Gastroesophageal sphincter (tissue), 4 donors: Measurements from ENCODE around the gene COL19A1. TPM values are rescaled to one million over a fixed set of nuclear protein-coding genes. Genes with fewer than 3 reads are reported as not detected.

Source experiments
- ATAC-seq: fragments of 150-250 bp; one replicate; pipeline ENCODE4 v1.9.1; 2016; ENCODE audit warnings: mild to moderate bottlenecking, moderate library complexity
- H3K27ac ChIP-seq, 4 donors: fragments of 200-600 bp; sonication (generic) in 3 of 4; 1 replicate in 3 of 4; 2 replicates in 1 of 4; pipeline ENCODE4 v1.5.1; 2016 to 2019
- H3K27me3 ChIP-seq: fragments of 200-600 bp; sonication (generic); one replicate; pipeline ENCODE4 v1.5.1; 2019
- H3K36me3 ChIP-seq, 2 donors: fragments of 200-600 bp; sonication (generic); one replicate each; pipeline ENCODE4 v1.5.1; 2019; ENCODE audit warnings: control low read depth in 1 of 2
- H3K4me1 ChIP-seq, 3 donors: fragments of 200-600 bp; sonication (generic); 1 replicate in 2 of 3; 2 replicates in 1 of 3; pipeline ENCODE4 v1.5.1; 2016 to 2019; ENCODE audit warnings: control low read depth in 2 of 3
- H3K4me3 ChIP-seq, 2 donors: fragments of 200-600 bp; sonication (generic); one replicate each; pipeline ENCODE4 v1.5.1; 2019; ENCODE audit warnings: mild to moderate bottlenecking in 1 of 2, moderate library complexity in 1 of 2
- H3K9me3 ChIP-seq, 3 donors: fragments of 200-600 bp; sonication (generic); one replicate each; pipeline ENCODE4 v1.5.1; 2017 to 2019; ENCODE audit warnings: control low read depth in 2 of 3
- CTCF ChIP-seq, 4 experiments: fragments of 200-600 bp in 2 of 4; fragments of 450-650 bp in 2 of 4; sonication (generic) in 1 of 4; IDR thresholded peaks; one replicate each; pipeline ENCODE4 v1.5.1; 2017 to 2019; ENCODE audit warnings: antibody characterized with exemption in 4 of 4, mild to moderate bottlenecking in 2 of 4, moderate library complexity in 2 of 4
- EP300 ChIP-seq: sonication (generic); formaldehyde crosslinking; IDR thresholded peaks from one replicate; pipeline ENCODE4 v1.6.1; 2017; ENCODE audit warnings: antibody characterized with exemption, mild to moderate bottlenecking
- POLR2A ChIP-seq, 2 donors: fragments of 450-650 bp; IDR thresholded peaks; one replicate each; pipeline ENCODE4 v1.6.1; 2017; ENCODE audit warnings: antibody characterized with exemption in 2 of 2, mild to moderate bottlenecking in 2 of 2, moderate library complexity in 1 of 2
- POLR2AphosphoS5 ChIP-seq: sonication (generic); formaldehyde crosslinking; IDR thresholded peaks from one replicate; pipeline ENCODE4 v1.6.1; 2017; ENCODE audit warnings: antibody characterized with exemption
- WGBS, 2 donors: methylation state at CpG; one replicate each; pipeline ENCODE4 v1.1.5; 2018; ENCODE audit warnings: low coverage in 1 of 2; 5-methylcytosine and 5-hydroxymethylcytosine counted together
- total RNA-seq, 4 donors: library from RNA; depleted of rRNA; stranded (reverse); fragments of >200 nt; gene quantifications; one replicate each; pipeline ENCODE4 v1.1.0, GENCODE V29; 2016

Gene COL19A1
- total RNA-seq, 4 donors from 2014 or later: 3.7 to 15.6 (median 6.5) TPM

- Histone ChIP-seq H3K27ac (no peak overlapping the region), H3K27me3 (no peaks in the 10 kb centered on the region), H3K4me3 (no peak overlapping the region), H3K36me3 (no peaks in the 10 kb centered on the region), H3K4me1 (no peaks in the 10 kb centered on the region), H3K9me3 (no peaks in the 10 kb centered on the region)
- 65 to 78% methylated on average over 2 of the region's 2 CpGs for WGBS, 2 donors
- no peak for TF ChIP-seq POLR2AphosphoS5
- no peak for ATAC-seq
Measured at GRCh38 chr6:70196531-70196930, 330.2 kb downstream of the COL19A1 start.

GRCh38 chr6:70198785-70199184 lies 332.4 kb downstream of the COL19A1 start:
- no peak overlapping the region for H3K27ac ChIP-seq
- H3K27me3 ChIP-seq: no peaks in the 10 kb centered on the region
- WGBS, 2 donors: 48 to 61% methylated on average over 2 of the region's 2 CpGs
- no peaks in the 10 kb centered on the region for H3K36me3 ChIP-seq
- no peak for ATAC-seq
- H3K4me1 ChIP-seq: no peaks in the 10 kb centered on the region
- TF ChIP-seq EP300 (no peak), POLR2A (IDR thresholded peaks at IDR 0.05) (no peak), CTCF (IDR thresholded peaks at IDR 0.05) (no peak), POLR2AphosphoS5 (no peak)
- no peak overlapping the region for H3K4me3 ChIP-seq
- no peaks in the 10 kb centered on the region for H3K9me3 ChIP-seq

- 67% methylated on average over 1 of the region's 1 CpG; no CpG with 5 or more reads in 1 of the 2 donors for WGBS, 2 donors
- H3K4me1 ChIP-seq: no peaks in the 10 kb centered on the region
- H3K36me3 ChIP-seq: no peaks in the 10 kb centered on the region
- ATAC-seq: no peak
- H3K27me3 ChIP-seq: no peaks in the 10 kb centered on the region
- no peaks in the 10 kb centered on the region for H3K9me3 ChIP-seq
- H3K27ac ChIP-seq: no peak overlapping the region
- no peak overlapping the region for H3K4me3 ChIP-seq
- TF ChIP-seq EP300 (no peak), POLR2A (IDR thresholded peaks at IDR 0.05) (no peak), POLR2AphosphoS5 (no peak), CTCF (IDR thresholded peaks at IDR 0.05) (no peak)
Measured at GRCh38 chr6:70208235-70208790, 342.0 kb downstream of the COL19A1 start.

- no peak for TF ChIP-seq EP300
- peak in 1 of 4 experiments; percentile 7 for TF ChIP-seq CTCF (IDR thresholded peaks at IDR 0.05)
- no peak for TF ChIP-seq POLR2A (IDR thresholded peaks at IDR 0.05)
- Histone ChIP-seq H3K27ac (no peak overlapping the region), H3K36me3 (no peaks in the 10 kb centered on the region), H3K9me3 (no peaks in the 10 kb centered on the region), H3K4me1 (no peaks in the 10 kb centered on the region), H3K4me3 (no peak overlapping the region), H3K27me3 (no peaks in the 10 kb centered on the region)
- ATAC-seq: no peak
- 59 to 60% methylated on average over 2 of the region's 2 CpGs for WGBS, 2 donors
Measured at GRCh38 chr6:70210462-70210861, 344.1 kb downstream of the COL19A1 start.

GRCh38 chr6:70215460-70216108 lies 349.2 kb downstream of the COL19A1 start:
- Histone ChIP-seq H3K36me3 (no peaks in the 10 kb centered on the region), H3K4me1 (no peaks in the 10 kb centered on the region), H3K4me3 (no peak overlapping the region), H3K27me3 (no peaks in the 10 kb centered on the region), H3K27ac (no peak overlapping the region), H3K9me3 (no peaks in the 10 kb centered on the region)
- no peak for ATAC-seq
- 88 to 95% methylated on average over 4 of the region's 4 CpGs for WGBS, 2 donors
- TF ChIP-seq CTCF (IDR thresholded peaks at IDR 0.05) (no peak), POLR2A (IDR thresholded peaks at IDR 0.05) (no peak), POLR2AphosphoS5 (no peak), EP300 (no peak)
